Gastroesophageal sphincter (tissue), 3 donors: Measurements from ENCODE around the gene GIMAP7.

Source experiments
- CTCF ChIP-seq, 4 experiments: fragments of 200-600 bp in 2 of 4; fragments of 450-650 bp in 2 of 4; sonication (generic) in 1 of 4; IDR thresholded peaks; one replicate each; pipeline ENCODE4 v1.5.1; 2017 to 2019; ENCODE audit warnings: antibody characterized with exemption in 4 of 4, mild to moderate bottlenecking in 2 of 4, moderate library complexity in 2 of 4
- POLR2AphosphoS5 ChIP-seq: sonication (generic); formaldehyde crosslinking; IDR thresholded peaks from one replicate; pipeline ENCODE4 v1.6.1; 2017; ENCODE audit warnings: antibody characterized with exemption

DNA sequence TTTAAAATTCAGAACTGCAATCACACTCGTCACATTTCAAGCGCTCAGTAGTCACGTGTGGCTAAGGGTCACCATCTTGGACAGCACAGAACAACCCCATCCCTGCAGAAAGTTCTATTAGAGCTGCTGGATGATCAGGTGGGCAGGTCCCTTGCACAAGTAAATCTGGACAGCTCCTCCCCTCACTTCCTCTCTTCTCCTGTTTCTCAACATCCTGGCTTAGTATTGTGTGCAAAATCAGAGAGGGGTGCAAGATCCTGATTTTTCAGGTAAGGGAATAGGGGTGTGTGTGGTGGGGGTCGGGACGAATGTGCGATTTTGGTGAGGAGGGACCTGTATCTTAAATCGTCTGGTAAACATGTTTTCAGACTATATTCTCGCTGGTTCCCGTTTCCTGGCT is 52.5 kb downstream of the GIMAP7 start, which contains the start of gene GIMAP4:
- TF ChIP-seq CTCF (IDR thresholded peaks at IDR 0.05) (no peak), POLR2AphosphoS5 (no peak)
